Astrocyte (in vitro differentiated cells and primary cell): Measurements from ENCODE around the gene ITGB1BP1.

ENCODE experiments used
- CTCF ChIP-seq: IDR thresholded peaks from 2 replicates; pipeline ENCODE4 v1.5.1; 2011; ENCODE audit warnings: low read depth, mild to moderate bottlenecking, inconsistent platforms, low read length, moderate library complexity; ENCODE audit not compliant: insufficient read depth
- EZH2 ChIP-seq: IDR thresholded peaks from 2 replicates; pipeline ENCODE4 v1.6.1; 2012; ENCODE audit warnings: mild to moderate bottlenecking, low read length, inconsistent platforms; ENCODE audit not compliant: insufficient read depth

GRCh38 chr2:9377461-9378097, 45.7 kb downstream of the ITGB1BP1 start:
- TF ChIP-seq CTCF (no peak), EZH2 (no peak)
